HCT116 (cell line): ENCODE data around the gene IKZF3. TPM values are rescaled to one million over a fixed set of nuclear protein-coding genes. Genes with fewer than 3 reads are reported as not detected.

Source experiments
- ATAC-seq: fragments of 200-7000 bp; cut with Tn5 transposase; 2 replicates; pipeline ENCODE4 v1.9.1; 2020; ENCODE audit warnings: mild to moderate bottlenecking, moderate library complexity
- BruUV-seq: library from RNA; stranded (reverse); fragments of 400-500 nt; replicated peaks from 2 replicates; lab custom pipeline; 2021; lab: Mats Ljungman, UMichigan
- CTCF ChIA-PET: fragments of 300-600 bp; sonication (Branson Sonifier 250); formaldehyde crosslinking; loops from one replicate; lab custom pipeline; 2021; ENCODE audit warnings: antibody characterized with exemption; lab: Charles Lee
- POLR2A ChIA-PET: fragments of 300-600, 350-600 bp; sonication (Branson Sonifier 250); formaldehyde crosslinking; loops from one replicate; lab custom pipeline; 2021; ENCODE audit warnings: antibody characterized with exemption; lab: Charles Lee
- RAD21 ChIA-PET, 2 experiments: fragments of 300-600 bp; sonication (Branson Sonifier 250); formaldehyde crosslinking; loops; one replicate each; lab custom pipeline; 2023; ENCODE audit warnings: low total read pairs in 2 of 2; ENCODE audit not compliant: uncharacterized antibody in 2 of 2, unreplicated experiment in 2 of 2, low non-redundant PET in 1 of 2; lab: Charles Lee
- DNase-seq: peaks from one replicate; pipeline ENCODE4 v3.0.0-alpha.2; 2010; ENCODE audit warnings: low read depth, low spot score
- H2AFZ ChIP-seq: fragments of 200-600 bp; shearing (Covaris generic), sonication (generic); 2 replicates; pipeline ENCODE4 v1.6.1; 2017; ENCODE audit warnings: low read depth, mixed run types, mixed read lengths, antibody characterized with exemption, low read length; ENCODE audit not compliant: poor library complexity, severe bottlenecking
- H3K27ac ChIP-seq: 2 replicates; pipeline ENCODE4 v1.5.1; 2012; ENCODE audit warnings: low read depth, low read length
- H3K27me3 ChIP-seq: fragments of 200-600 bp; sonication (generic); 2 replicates; pipeline ENCODE4 v1.6.1; 2016; ENCODE audit warnings: mixed run types, low read length, mixed read lengths; ENCODE audit not compliant: insufficient read depth
- H3K36me3 ChIP-seq, 2 experiments: fragments of 200-500 bp in 1 of 2; fragments of 200-600 bp in 1 of 2; sonication (Bioruptor generic) in 1 of 2; sonication (generic) in 1 of 2; 2 replicates each; pipeline versions ENCODE4 v1.5.1 to v1.6.1; 2014 to 2016; ENCODE audit warnings: low read length in 2 of 2, inconsistent platforms in 1 of 2, mixed read lengths in 1 of 2, mixed run types in 1 of 2; ENCODE audit not compliant: insufficient read depth in 2 of 2, control insufficient read depth in 1 of 2
- H3K4me1 ChIP-seq, 2 experiments: fragments of 200-600 bp in 1 of 2; sonication (generic) in 1 of 2; 2 replicates each; pipeline versions ENCODE4 v1.5.1 to v1.6.1; 2012 to 2017; ENCODE audit warnings: low read length in 2 of 2, inconsistent platforms in 1 of 2, mild to moderate bottlenecking in 1 of 2, mixed read lengths in 1 of 2, mixed run types in 1 of 2, moderate library complexity in 1 of 2; ENCODE audit not compliant: insufficient read depth in 2 of 2, control insufficient read depth in 1 of 2
- H3K4me2 ChIP-seq: fragments of 200-600 bp; sonication (generic); 2 replicates; pipeline ENCODE4 v1.6.1; 2017; ENCODE audit warnings: mixed run types, low read length, mixed read lengths
- H3K4me3 ChIP-seq, 2 experiments: fragments of 200-600 bp in 1 of 2; sonication (generic) in 1 of 2; replicated peaks in 1 of 2; 2 replicates each; pipeline ENCODE4 v1.5.1; 2011 to 2016; ENCODE audit warnings: low read length in 2 of 2, control low read depth in 1 of 2, low read depth in 1 of 2, mild to moderate bottlenecking in 1 of 2, mixed read lengths in 1 of 2, mixed run types in 1 of 2
- H3K79me2 ChIP-seq: fragments of 200-600 bp; sonication (generic); 2 replicates; pipeline ENCODE4 v1.6.1; 2017; ENCODE audit warnings: mild to moderate bottlenecking, mixed run types, low read length, moderate library complexity, mixed read lengths; ENCODE audit not compliant: insufficient read depth
- H3K9ac ChIP-seq: fragments of 200-600 bp; sonication (generic); 2 replicates; pipeline ENCODE4 v1.6.1; 2016; ENCODE audit warnings: low read length, mixed read lengths
- H3K9me2 ChIP-seq: fragments of 200-600 bp; sonication (generic), shearing (Covaris generic); 2 replicates; pipeline ENCODE4 v1.6.1; 2017; ENCODE audit warnings: mixed run types, mild to moderate bottlenecking, moderate library complexity; ENCODE audit not compliant: insufficient read depth
- H3K9me3 ChIP-seq, 2 experiments: fragments of 200-500 bp in 1 of 2; fragments of 200-600 bp in 1 of 2; sonication (Bioruptor generic) in 1 of 2; sonication (generic) in 1 of 2; 2 replicates each; pipeline ENCODE4 v1.6.1; 2014 to 2017; ENCODE audit warnings: low read length in 2 of 2, mixed read lengths in 2 of 2, inconsistent platforms in 1 of 2, low read depth in 1 of 2, mild to moderate bottlenecking in 1 of 2, mixed run types in 1 of 2, moderate library complexity in 1 of 2; ENCODE audit not compliant: control insufficient read depth in 1 of 2, insufficient read depth in 1 of 2
- H4K20me1 ChIP-seq: fragments of 200-600 bp; sonication (generic), shearing (Covaris generic); 2 replicates; pipeline ENCODE4 v1.6.1; 2017; ENCODE audit warnings: mixed run types, mild to moderate bottlenecking, moderate library complexity; ENCODE audit not compliant: insufficient read depth
- ATF3 ChIP-seq: IDR thresholded peaks from 2 replicates; pipeline ENCODE4 v1.6.1; 2012
- CEBPB ChIP-seq: IDR thresholded peaks from 2 replicates; pipeline ENCODE4 v1.6.1; 2012; ENCODE audit warnings: low read depth
- CTCF ChIP-seq, 3 experiments: fragments of 200-600 bp in 1 of 3; sonication (generic) in 1 of 3; IDR thresholded peaks in 2 of 3; conservative IDR thresholded peaks in 1 of 3; 2 replicates each; pipeline ENCODE4 v1.5.1; 2012 to 2017; ENCODE audit warnings: low read depth in 2 of 3, low read length in 2 of 3, antibody characterized with exemption in 1 of 3, borderline replicate concordance in 1 of 3, control low read depth in 1 of 3, mild to moderate bottlenecking in 1 of 3, mixed read lengths in 1 of 3, mixed run types in 1 of 3, moderate library complexity in 1 of 3; ENCODE audit not compliant: insufficient read depth in 1 of 3
- ELF1 ChIP-seq: IDR thresholded peaks from 2 replicates; pipeline ENCODE4 v1.6.1; 2012; ENCODE audit warnings: low read depth, borderline replicate concordance
- EZH2 ChIP-seq: fragments of 200-600 bp; sonication (generic); IDR thresholded peaks from 2 replicates; pipeline ENCODE4 v1.6.1; 2017; ENCODE audit warnings: antibody characterized with exemption, mixed run types
- POLR2A ChIP-seq: IDR thresholded peaks from 2 replicates; pipeline ENCODE4 v1.7.0; 2011; ENCODE audit warnings: borderline replicate concordance; ENCODE audit not compliant: insufficient read depth, insufficient read length; ENCODE audit errors: extremely low read depth
- RAD21 ChIP-seq: IDR thresholded peaks from 2 replicates; pipeline ENCODE4 v1.6.1; 2012; ENCODE audit warnings: low read depth, mild to moderate bottlenecking
- REST ChIP-seq: IDR thresholded peaks from 2 replicates; pipeline ENCODE4 v1.6.1; 2012; ENCODE audit warnings: low read depth
- SP1 ChIP-seq: IDR thresholded peaks from 2 replicates; pipeline ENCODE4 v1.6.1; 2012; ENCODE audit warnings: low read depth
- YY1 ChIP-seq: IDR thresholded peaks from 2 replicates; pipeline ENCODE4 v1.6.1; 2011; ENCODE audit warnings: low read length, low read depth, moderate library complexity, mild to moderate bottlenecking; ENCODE audit not compliant: insufficient replicate concordance; ENCODE audit errors: extremely low read depth
- ZNF274 ChIP-seq: fragments of 200-500 bp; sonication (Bioruptor generic); IDR thresholded peaks from 2 replicates; pipeline ENCODE4 v1.6.1; 2014; ENCODE audit warnings: mild to moderate bottlenecking, low read depth, low read length, inconsistent platforms
- intact Hi-C: fragments of 100-400 bp; cut with micrococcal nuclease; formaldehyde crosslinking; loops from 2 replicates; pipeline ENCODE4 v1.10.0; 2022
- total RNA-seq: library from RNA; stranded (reverse); gene quantifications from one replicate; pipeline ENCODE4 v1.2.1, GENCODE V29; 2021; ENCODE audit not compliant: unreplicated experiment

The IKZF3 gene
- total RNA-seq, 1 experiment from 2014 or later: 0.30 TPM

- ChIA-PET POLR2A (no interaction called here), CTCF (interaction anchor here (0.6 to 1.2 kb wide), 2 partner anchors 10 to 163 kb away, joined by 3 read pairs; partner anchors contain the start of gene ERBB2), RAD21 (no interaction called here)
- H3K27me3 ChIP-seq: no peaks in the 10 kb centered on the region
- no peak overlapping the region for H3K9ac ChIP-seq
- no peak overlapping the region for H3K4me2 ChIP-seq
- intact Hi-C loops: no loop called here
- ATAC-seq (no peak), DNase-seq (no peak)
- TF ChIP-seq EZH2: no peak
- H3K9me2 ChIP-seq: no peaks in the 10 kb centered on the region
- H2AFZ ChIP-seq: no peak overlapping the region
- no TSS peak for BruUV-seq
- no peaks in the 10 kb centered on the region for H4K20me1 ChIP-seq
- H3K9me3 ChIP-seq: no peaks in the 10 kb centered on the region
- peaks cover 11% of the 10 kb centered on the region; the same call in 1 of the 2 replicates for H3K79me2 ChIP-seq
- H3K4me1 ChIP-seq: peaks cover 18 to 19% of the 10 kb centered on the region in 2 experiments
- peaks cover 4 to 30% of the 10 kb centered on the region in 2 experiments; a peak in 2 of 4 replicates for H3K36me3 ChIP-seq
- H3K4me3 ChIP-seq: no peak overlapping the region
- no peak overlapping the region for H3K27ac ChIP-seq
Observed at GRCh38 chr17:39709998-39710964, 153.8 kb downstream of the IKZF3 start.

DNA sequence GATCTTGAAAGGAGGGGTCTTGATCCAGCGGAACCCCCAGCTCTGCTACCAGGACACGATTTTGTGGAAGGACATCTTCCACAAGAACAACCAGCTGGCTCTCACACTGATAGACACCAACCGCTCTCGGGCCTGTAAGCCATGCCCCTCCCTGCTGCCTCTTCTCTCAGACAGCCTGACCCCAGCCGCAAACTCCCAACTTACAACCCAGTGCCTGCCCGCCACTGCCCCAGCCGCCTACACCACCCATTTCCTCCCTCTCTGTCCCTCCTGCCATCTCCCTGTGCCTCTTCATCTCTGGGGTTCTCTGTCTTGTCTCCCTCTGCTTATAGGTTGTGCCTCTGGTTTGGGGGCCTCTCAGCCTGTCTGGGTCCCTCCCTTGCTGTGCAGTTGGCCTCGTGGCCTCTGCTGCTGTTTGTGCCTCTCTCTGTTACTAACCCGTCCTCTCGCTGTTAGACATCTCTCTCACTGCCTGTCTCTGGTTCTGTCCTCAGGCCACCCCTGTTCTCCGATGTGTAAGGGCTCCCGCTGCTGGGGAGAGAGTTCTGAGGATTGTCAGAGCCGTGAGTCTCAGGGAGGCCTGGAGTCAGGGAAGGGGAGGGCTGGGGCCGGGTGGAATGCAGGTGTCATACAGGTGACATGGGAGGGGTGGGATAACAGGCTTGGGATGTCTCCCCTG lies 154.7 kb downstream of the IKZF3 start:
- ChIA-PET CTCF (interaction anchor here (1.0 kb wide), 1 partner anchor 56 kb away, joined by 3 read pairs; no protein-coding TSS in a partner anchor), POLR2A (no interaction called here), RAD21 (no interaction called here)
- Histone ChIP-seq H3K4me3 (no peak overlapping the region), H3K79me2 (peaks cover 19% of the 10 kb centered on the region; the same call in 1 of the 2 replicates), H3K9ac (no peak overlapping the region), H3K36me3 (peaks cover 4 to 28% of the 10 kb centered on the region in 2 experiments; a peak in 2 of 4 replicates), H3K9me3 (no peaks in the 10 kb centered on the region), H4K20me1 (no peaks in the 10 kb centered on the region), H3K27ac (no peak overlapping the region), H2AFZ (no peak overlapping the region), H3K27me3 (no peaks in the 10 kb centered on the region), H3K4me1 (peaks cover 27 to 28% of the 10 kb centered on the region in 2 experiments), H3K4me2 (no peak overlapping the region), H3K9me2 (no peaks in the 10 kb centered on the region)
- no peak for DNase-seq
- no peak for ATAC-seq
- intact Hi-C loops: no loop called here
- no TSS peak for BruUV-seq
- no peak for TF ChIP-seq REST
- no peak for TF ChIP-seq POLR2A
- TF ChIP-seq SP1: no peak
- no peak for TF ChIP-seq YY1
- TF ChIP-seq CTCF (IDR thresholded peaks at IDR 0.05 in 2 of 3, conservative IDR thresholded peaks at IDR 0.05 in 1 of 3; ENCODE audit: borderline replicate concordance in 1 of 3, insufficient read depth in 1 of 3, low read depth in 2 of 3, low read length in 2 of 3): no peak
- no peak for TF ChIP-seq RAD21
- TF ChIP-seq CEBPB: no peak
- TF ChIP-seq ELF1: no peak
- TF ChIP-seq ZNF274: no peak
- TF ChIP-seq ATF3: no peak
